HL-60 (cell line): ENCODE results near the gene SLC38A8.

Source experiments
- POLR2AphosphoS5 ChIP-seq: IDR thresholded peaks from 2 replicates; pipeline ENCODE4 v1.6.1; 2012; ENCODE audit warnings: low read depth
- SPI1 ChIP-seq: IDR thresholded peaks from 2 replicates; pipeline ENCODE4 v1.6.1; 2012; ENCODE audit warnings: low read depth, mild to moderate bottlenecking, borderline replicate concordance
- TF ChIP-seq, protein P1 (sequence below): IDR thresholded peaks from 2 replicates; pipeline ENCODE4 v1.6.1; 2012; ENCODE audit warnings: low read depth; ENCODE audit not compliant: insufficient replicate concordance
- TF ChIP-seq, protein P2 (sequence below): IDR thresholded peaks from one replicate; pipeline ENCODE4 v1.5.1; 2011; ENCODE audit warnings: low read length, control low read depth, inconsistent platforms; ENCODE audit not compliant: insufficient read depth

DNA sequence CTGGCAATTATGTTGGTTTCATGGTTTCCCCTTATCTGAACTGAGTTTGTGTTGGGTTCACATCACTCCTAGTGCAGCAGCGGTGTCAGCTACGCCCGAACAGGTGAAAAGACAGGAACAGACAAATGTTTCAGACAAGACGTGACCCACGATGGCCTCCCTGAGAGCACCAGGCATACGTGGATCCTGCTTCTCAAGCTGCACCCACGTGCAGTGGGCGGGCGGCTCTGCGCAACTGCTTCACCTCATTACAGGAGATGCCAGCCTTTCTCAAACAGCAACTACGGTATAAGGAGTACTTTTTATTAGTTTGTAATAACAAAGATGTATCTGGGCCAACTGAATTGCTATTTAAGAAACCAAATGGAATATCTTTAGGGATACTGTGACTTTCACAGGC is 32.8 kb upstream of the SLC38A8 start:
- TF ChIP-seq, protein P1, sequence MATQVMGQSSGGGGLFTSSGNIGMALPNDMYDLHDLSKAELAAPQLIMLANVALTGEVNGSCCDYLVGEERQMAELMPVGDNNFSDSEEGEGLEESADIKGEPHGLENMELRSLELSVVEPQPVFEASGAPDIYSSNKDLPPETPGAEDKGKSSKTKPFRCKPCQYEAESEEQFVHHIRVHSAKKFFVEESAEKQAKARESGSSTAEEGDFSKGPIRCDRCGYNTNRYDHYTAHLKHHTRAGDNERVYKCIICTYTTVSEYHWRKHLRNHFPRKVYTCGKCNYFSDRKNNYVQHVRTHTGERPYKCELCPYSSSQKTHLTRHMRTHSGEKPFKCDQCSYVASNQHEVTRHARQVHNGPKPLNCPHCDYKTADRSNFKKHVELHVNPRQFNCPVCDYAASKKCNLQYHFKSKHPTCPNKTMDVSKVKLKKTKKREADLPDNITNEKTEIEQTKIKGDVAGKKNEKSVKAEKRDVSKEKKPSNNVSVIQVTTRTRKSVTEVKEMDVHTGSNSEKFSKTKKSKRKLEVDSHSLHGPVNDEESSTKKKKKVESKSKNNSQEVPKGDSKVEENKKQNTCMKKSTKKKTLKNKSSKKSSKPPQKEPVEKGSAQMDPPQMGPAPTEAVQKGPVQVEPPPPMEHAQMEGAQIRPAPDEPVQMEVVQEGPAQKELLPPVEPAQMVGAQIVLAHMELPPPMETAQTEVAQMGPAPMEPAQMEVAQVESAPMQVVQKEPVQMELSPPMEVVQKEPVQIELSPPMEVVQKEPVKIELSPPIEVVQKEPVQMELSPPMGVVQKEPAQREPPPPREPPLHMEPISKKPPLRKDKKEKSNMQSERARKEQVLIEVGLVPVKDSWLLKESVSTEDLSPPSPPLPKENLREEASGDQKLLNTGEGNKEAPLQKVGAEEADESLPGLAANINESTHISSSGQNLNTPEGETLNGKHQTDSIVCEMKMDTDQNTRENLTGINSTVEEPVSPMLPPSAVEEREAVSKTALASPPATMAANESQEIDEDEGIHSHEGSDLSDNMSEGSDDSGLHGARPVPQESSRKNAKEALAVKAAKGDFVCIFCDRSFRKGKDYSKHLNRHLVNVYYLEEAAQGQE, result no peak
- TF ChIP-seq, protein P2, sequence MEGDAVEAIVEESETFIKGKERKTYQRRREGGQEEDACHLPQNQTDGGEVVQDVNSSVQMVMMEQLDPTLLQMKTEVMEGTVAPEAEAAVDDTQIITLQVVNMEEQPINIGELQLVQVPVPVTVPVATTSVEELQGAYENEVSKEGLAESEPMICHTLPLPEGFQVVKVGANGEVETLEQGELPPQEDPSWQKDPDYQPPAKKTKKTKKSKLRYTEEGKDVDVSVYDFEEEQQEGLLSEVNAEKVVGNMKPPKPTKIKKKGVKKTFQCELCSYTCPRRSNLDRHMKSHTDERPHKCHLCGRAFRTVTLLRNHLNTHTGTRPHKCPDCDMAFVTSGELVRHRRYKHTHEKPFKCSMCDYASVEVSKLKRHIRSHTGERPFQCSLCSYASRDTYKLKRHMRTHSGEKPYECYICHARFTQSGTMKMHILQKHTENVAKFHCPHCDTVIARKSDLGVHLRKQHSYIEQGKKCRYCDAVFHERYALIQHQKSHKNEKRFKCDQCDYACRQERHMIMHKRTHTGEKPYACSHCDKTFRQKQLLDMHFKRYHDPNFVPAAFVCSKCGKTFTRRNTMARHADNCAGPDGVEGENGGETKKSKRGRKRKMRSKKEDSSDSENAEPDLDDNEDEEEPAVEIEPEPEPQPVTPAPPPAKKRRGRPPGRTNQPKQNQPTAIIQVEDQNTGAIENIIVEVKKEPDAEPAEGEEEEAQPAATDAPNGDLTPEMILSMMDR, result no peak
- TF ChIP-seq POLR2AphosphoS5, result no peak
- TF ChIP-seq SPI1, result no peak
